Uterus (tissue), 4 donors: Measurements from ENCODE around the gene C6orf52. TPM values are rescaled to one million over a fixed set of nuclear protein-coding genes. Genes with fewer than 3 reads are reported as not detected.
"Not testable (repeated sequence)": the region's sequence is repeated elsewhere in the genome, so short reads cannot be mapped to it uniquely, and the experiment has no call there.

Source experiments
- DNase-seq, 2 donors: peaks; one replicate each; pipeline ENCODE4 v3.0.0-alpha.2; 2019 to 2020
- H3K27ac ChIP-seq, 2 donors: fragments of 200-600 bp; sonication (generic); 1 replicate in 1 of 2; 2 replicates in 1 of 2; pipeline ENCODE4 v1.5.1; 2016 to 2018
- H3K27me3 ChIP-seq, 2 donors: fragments of 200-600 bp; sonication (generic); one replicate each; pipeline ENCODE4 v1.5.1; 2018 to 2019; ENCODE audit warnings: control low read depth in 1 of 2
- H3K36me3 ChIP-seq, 2 donors: fragments of 200-600 bp; sonication (generic); one replicate each; pipeline ENCODE4 v1.5.1; 2019; ENCODE audit warnings: control low read depth in 1 of 2
- H3K4me1 ChIP-seq, 2 donors: fragments of 200-600 bp; sonication (generic); one replicate each; pipeline ENCODE4 v1.5.1; 2018 to 2019; ENCODE audit warnings: control low read depth in 1 of 2
- H3K4me3 ChIP-seq, 2 donors: fragments of 200-600 bp; sonication (generic); 1 replicate in 1 of 2; 2 replicates in 1 of 2; pipeline ENCODE4 v1.5.1; 2018 to 2019; ENCODE audit warnings: mild to moderate bottlenecking in 1 of 2
- H3K9me3 ChIP-seq, 2 donors: fragments of 200-600 bp; sonication (generic); one replicate each; pipeline ENCODE4 v1.5.1; 2019; ENCODE audit warnings: control low read depth in 1 of 2
- POLR2A ChIP-seq, 2 donors: fragments of 450-650 bp; IDR thresholded peaks; one replicate each; pipeline ENCODE4 v1.6.1; 2016; ENCODE audit warnings: antibody characterized with exemption in 2 of 2, mild to moderate bottlenecking in 1 of 2, moderate library complexity in 1 of 2
- intact Hi-C: fragments of 100-400 bp; cut with DNase I; formaldehyde crosslinking; loops from one replicate; pipeline ENCODE4 v1.15.1; 2023; ENCODE audit warnings: low total_unique reads
- total RNA-seq, 4 donors: library from RNA; depleted of rRNA in 3 of 4; stranded (reverse); fragments of >200 nt in 3 of 4; gene quantifications; one replicate each; pipeline versions ENCODE4 v1.1.0 to v1.2.4, GENCODE V29; 2014 to 2023
- TF ChIP-seq, protein P1 (sequence below), 4 experiments: fragments of 200-600 bp in 2 of 4; fragments of 450-650 bp in 2 of 4; sonication (generic) in 2 of 4; IDR thresholded peaks; one replicate each; pipeline ENCODE4 v1.5.1; 2016 to 2019; ENCODE audit warnings: antibody characterized with exemption in 4 of 4, mild to moderate bottlenecking in 2 of 4, moderate library complexity in 1 of 4
- donor health status: DM: yes; HTN: yes; CAD: no.

The C6orf52 gene
- 10 to 100 TPM in 1 of 4 donors, not detected in 3; 79.7 TPM for total RNA-seq

DNA sequence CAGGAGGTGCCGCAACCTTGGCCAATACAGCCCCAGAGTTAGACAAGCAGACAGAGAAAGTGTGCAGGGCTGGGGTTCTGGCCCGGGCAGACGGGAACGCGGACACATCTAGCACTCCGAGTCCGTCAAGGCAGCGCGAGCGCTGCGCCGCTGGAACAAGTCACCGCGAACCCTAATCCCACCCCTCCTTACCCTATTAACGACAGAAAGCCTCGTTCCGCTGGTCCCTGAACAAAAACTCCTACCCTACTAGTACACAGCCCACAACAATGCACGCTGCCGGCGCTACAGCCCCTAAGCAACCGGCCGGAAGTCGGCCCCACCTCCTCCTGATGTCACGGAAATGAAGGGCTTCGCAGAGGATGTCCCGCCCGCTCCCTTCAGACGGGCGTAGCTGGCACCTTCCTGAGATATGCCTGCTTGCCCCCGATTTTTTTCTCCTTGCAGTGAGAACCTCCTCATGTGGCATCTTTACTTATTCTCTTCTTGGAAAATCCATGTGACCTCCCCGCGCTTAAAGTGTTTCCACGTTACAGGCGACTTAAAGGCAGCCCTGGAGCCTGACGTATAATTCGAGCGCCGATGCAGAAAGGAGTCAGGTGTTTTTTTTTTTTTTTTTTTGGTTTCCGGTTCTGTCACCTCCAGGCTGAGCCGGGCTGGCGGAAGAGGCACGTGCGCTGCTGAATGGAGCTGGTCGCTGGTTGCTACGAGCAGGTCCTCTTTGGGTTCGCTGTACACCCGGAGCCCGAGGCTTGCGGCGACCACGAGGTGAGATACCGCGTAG is at the start of gene C6orf52, which contains the start of gene PAK1IP1:
C6orf52 (minus strand) TSS at position 315 of the 784 bp plus-strand sequence. CDS start 7,066 bp downstream, outside the sequence.
PAK1IP1 (plus strand) TSS at position 671 of the 784 bp plus-strand sequence; CDS start at position 685, 14 bp downstream.
- peak; percentile 92 to 94 for DNase-seq
- Histone ChIP-seq H3K4me1 (peaks cover 0 to 8% of the 10 kb centered on the region in 2 donors), H3K4me3 (peak within 1 kb of the TSS; percentile 70 to 76), H3K27ac (peak within 1 kb of the TSS; percentile 85 to 95), H3K27me3 (no peaks in the 10 kb centered on the region), H3K9me3 (no peaks in the 10 kb centered on the region), H3K36me3 (no peaks in the 10 kb centered on the region)
- intact Hi-C loops = no loop called here
- TF ChIP-seq POLR2A (IDR thresholded peaks at IDR 0.05) = peak in 1 of 2 donors; percentile 81
- TF ChIP-seq, protein P1, sequence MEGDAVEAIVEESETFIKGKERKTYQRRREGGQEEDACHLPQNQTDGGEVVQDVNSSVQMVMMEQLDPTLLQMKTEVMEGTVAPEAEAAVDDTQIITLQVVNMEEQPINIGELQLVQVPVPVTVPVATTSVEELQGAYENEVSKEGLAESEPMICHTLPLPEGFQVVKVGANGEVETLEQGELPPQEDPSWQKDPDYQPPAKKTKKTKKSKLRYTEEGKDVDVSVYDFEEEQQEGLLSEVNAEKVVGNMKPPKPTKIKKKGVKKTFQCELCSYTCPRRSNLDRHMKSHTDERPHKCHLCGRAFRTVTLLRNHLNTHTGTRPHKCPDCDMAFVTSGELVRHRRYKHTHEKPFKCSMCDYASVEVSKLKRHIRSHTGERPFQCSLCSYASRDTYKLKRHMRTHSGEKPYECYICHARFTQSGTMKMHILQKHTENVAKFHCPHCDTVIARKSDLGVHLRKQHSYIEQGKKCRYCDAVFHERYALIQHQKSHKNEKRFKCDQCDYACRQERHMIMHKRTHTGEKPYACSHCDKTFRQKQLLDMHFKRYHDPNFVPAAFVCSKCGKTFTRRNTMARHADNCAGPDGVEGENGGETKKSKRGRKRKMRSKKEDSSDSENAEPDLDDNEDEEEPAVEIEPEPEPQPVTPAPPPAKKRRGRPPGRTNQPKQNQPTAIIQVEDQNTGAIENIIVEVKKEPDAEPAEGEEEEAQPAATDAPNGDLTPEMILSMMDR (IDR thresholded peaks at IDR 0.05) = peak in 1 of 4 experiments; percentile 10

DNA sequence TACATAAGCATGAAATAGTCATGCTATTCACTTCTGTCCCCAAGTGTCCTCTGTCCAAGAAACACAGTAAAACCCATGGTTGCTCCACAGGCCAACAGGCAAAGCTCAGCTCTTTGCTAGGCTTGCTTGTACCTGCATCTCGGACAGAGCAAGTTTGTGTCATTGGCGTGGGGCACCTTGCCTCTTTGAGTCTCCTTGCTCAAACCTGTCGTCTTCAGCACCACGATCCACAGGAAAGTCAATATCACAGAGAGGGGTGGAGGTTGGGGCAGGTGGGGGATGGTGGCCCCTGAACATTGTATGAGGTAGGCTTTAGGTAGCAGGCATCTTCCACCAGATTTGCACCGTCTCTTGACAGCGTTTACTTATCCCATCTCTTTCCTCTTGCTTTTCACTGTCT is 49.1 kb upstream of the C6orf52 start:
- Histone ChIP-seq H3K9me3 (no peaks in the 10 kb centered on the region), H3K27me3 (no peaks in the 10 kb centered on the region), H3K4me3 (no peak overlapping the region), H3K36me3 (no peaks in the 10 kb centered on the region), H3K4me1 (peaks cover 0 to 2% of the 10 kb centered on the region in 2 donors), H3K27ac (no peak overlapping the region)
- intact Hi-C loops = no loop called here
- DNase-seq = no peak
- no peak for TF ChIP-seq POLR2A (IDR thresholded peaks at IDR 0.05)
- TF ChIP-seq, protein P1 (IDR thresholded peaks at IDR 0.05) = no peak

DNA sequence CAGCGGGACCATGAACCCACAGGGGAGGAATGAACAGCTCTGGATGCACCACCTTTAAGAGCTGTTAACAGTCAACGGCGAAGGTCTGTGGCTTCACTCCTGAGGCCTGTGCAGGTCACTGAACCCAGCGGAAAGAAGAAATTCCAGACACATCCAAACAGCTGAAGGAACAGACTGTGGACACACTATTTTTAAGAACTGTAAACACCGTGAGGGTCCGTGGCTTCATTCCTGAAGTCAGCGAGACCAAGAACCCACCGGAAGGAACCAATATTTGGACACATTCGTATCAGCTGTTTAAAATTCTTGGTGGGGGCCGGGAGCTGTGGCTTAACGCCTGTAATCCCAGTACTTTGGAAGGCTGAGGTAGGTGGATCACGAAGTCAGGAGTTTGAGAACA is 47.8 kb upstream of the C6orf52 start:
- Histone ChIP-seq H3K4me1 (no peaks in the 10 kb centered on the region), H3K36me3 (no peaks in the 10 kb centered on the region), H3K4me3 (no peak overlapping the region), H3K9me3 (no peaks in the 10 kb centered on the region), H3K27ac (no peak overlapping the region), H3K27me3 (no peaks in the 10 kb centered on the region)
- TF ChIP-seq, protein P1 (IDR thresholded peaks at IDR 0.05) = no peak
- TF ChIP-seq POLR2A (IDR thresholded peaks at IDR 0.05) = no peak
- intact Hi-C loops = no loop called here
- DNase-seq = no peak

DNA sequence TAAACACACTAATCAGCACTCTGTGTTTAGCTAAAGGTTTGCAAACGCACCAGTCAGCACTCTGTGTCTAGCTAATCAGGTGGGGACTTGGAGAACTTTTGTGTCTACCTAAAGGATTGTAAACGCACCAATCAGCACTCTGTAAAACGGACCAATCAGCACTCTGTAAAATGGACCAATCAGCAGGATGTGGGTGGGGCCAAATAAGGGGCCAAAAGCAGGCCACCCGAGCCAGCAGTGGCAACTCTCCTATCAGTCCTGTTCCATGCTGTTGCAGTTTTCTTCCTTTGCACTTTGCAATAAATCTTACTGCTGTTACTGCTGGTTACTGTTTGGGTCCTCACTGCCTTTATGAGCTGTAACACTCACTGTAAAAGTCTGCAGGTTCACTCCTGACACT is 47.2 kb upstream of the C6orf52 start:
- H3K36me3 ChIP-seq, H3K27me3 ChIP-seq, intact Hi-C loops, H3K9me3 ChIP-seq, H3K4me1 ChIP-seq, H3K4me3 ChIP-seq, H3K27ac ChIP-seq, DNase-seq: not testable (repeated sequence)

DNA sequence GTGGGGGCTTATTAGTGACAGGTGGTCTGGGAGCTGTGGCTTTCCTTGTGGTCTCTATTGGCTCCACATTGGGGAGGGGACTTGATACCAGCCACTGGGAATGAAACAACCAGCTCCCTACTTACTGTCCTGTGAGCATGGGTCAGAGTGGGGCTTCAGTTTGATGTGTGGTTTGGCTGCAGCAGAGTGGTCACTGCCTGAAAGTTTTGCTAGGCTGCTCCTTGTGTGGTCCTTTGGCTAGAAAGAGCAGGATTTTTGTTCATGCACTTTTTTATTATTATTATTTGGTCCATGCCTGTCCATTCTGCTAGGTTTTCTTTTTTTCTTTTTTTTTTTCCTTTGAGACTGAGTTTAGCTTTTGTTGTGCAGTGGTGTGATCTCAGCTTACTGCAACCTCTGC is 45.6 kb upstream of the C6orf52 start:
- no peaks in the 10 kb centered on the region for H3K36me3 ChIP-seq
- no peak overlapping the region for H3K27ac ChIP-seq
- TF ChIP-seq, protein P1 (IDR thresholded peaks at IDR 0.05) = no peak
- TF ChIP-seq POLR2A (IDR thresholded peaks at IDR 0.05) = no peak
- no peaks in the 10 kb centered on the region for H3K27me3 ChIP-seq
- no peak for DNase-seq
- intact Hi-C loops = no loop called here
- no peak overlapping the region for H3K4me3 ChIP-seq
- H3K9me3 ChIP-seq = no peaks in the 10 kb centered on the region
- H3K4me1 ChIP-seq = no peaks in the 10 kb centered on the region
